DMS79 treated with DMSO at 0.1 percent for 48 hours (cell line): ENCODE results near the gene PARD6G.
A peak's percentile ranks its signal among the peaks of the same experiment; 100 is the strongest.
"Not testable (repeated sequence)": the region's sequence is repeated elsewhere in the genome, so short reads cannot be mapped to it uniquely, and the experiment has no call there.

Experiments used
- DNase-seq: peaks from one replicate; lab custom pipeline; 2025; lab: John Stamatoyannopoulos, UW

Gene PARD6G

DNA sequence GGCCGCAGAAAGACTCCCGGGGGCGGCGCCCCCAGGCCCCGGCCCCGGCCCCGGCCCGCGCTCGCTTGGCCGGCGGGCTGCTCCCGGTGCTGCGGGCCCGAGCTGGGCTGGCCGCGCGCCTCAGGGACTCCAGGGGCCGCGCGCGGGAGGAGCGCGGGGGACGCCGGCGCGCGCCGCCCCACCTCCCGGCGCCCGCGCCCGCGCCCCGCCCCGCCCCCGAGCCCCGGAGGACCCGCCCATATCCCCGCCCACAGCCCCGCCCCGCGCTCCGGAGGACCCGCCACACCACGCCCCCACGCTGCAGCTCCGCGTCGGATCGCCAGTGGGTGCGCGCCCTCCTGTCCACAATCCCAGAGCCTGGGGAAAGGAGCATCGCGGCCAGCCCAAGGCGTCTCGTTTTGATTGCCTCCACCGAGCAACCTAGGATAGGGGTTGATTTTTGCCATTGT is at the start of gene PARD6G:
Gene PARD6G, minus strand, starts transcription at position 122 of the 449 bp plus-strand sequence. CDS start 166 bp downstream, outside the sequence.
- DNase-seq: peak; percentile 54

- DNase-seq: not testable (repeated sequence)
Measured at GRCh38 chr18:80262241-80263033, 15.1 kb upstream of the PARD6G start.

- no peak for DNase-seq
Measured at GRCh38 chr18:80259610-80260009, 12.3 kb upstream of the PARD6G start.

DNA sequence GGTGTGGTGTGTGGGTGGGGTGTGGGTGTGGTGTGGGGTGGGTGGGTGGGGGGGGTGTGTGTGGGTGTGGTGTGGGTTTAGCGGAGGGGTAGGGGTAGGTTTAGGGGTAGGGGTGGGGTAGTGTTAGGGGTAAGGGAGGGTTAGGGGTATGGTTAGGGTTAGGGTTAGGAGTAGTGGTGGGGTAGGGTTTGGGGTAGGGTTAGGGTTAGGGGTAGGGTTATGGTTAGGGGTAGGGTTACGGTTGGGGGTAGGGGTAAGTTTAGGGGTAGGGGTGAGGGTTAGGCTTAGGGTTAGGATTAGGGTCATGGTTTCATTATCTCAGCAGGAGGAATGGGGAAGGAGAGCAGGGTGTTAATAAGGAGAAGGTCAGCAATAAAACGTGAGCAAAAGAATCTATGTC is 11.3 kb upstream of the PARD6G start:
- DNase-seq: no peak

DNA sequence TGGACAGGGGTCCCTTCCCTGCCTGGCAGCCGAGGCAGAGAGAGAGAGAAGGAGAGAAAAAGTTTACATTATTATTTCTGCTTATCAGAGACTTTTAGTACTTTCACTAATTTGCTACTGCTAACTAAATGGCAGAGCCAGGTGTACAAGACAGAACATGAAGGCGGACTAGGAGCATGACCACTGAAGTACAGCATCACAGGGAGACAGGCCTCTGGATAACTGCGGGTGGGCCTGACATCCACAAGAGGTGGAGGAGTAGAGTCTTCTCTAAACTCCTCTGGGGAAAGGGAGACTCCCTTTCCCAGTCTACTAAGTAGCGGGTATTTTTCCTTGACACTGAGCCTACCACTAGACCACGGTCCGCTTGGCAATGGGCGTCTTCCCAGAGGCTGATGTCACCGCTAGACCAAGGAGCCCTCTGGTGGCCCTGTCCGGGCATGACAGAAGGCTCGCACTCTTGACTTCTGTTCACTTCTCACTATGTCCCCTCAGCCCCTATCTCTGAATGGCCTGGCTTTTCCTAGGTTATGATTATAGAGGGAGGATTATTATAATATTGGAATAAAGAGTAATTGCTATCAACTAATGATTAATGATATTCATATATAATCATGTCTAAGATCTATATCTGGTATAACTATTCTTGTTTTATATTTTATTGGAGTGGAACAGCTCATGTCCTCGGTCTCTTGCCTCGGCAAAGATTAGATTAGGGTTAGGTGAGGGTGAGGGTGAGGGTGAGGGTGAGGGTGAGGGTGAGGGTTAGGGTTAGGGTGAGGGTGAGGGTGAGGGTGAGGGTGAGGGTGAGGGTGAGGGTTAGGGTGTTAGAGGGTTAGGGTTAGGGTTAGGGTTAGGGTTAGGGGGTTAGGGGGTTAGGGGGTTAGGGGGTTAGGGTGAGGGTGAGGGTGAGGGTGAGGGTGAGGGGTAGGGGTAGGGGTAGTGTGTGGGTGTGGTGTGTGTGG is 10.5 kb upstream of the PARD6G start:
- DNase-seq: not testable (repeated sequence)

DNA sequence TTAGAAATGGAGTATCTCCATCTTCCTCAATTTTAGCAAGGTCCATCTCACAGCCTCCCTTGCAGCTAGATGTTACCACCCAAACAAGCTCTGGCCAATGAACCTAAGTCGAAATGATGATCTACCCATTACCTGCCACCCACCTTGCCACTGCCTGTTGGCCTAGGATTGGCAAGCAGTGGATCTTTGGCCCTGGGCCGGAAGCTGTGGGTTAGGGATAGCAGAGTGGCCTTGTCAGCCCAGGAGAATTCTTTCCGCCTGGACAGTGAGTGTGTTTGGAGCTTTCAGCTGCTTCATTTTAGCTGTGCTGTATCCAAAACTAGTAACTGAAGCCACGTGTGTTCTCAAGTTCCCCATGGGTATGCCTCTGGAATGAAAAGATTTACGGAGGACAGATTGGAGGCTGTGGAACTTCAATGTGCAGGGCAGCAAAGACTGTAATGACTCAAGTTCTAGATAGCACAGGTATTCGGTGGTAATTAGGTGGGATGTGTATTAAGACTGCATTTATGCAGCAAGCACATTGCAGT is 7.7 kb upstream of the PARD6G start:
- DNase-seq: no peak

GRCh38 chr18:80253871-80254492 is 6.7 kb upstream of the PARD6G start:
- DNase-seq: no peak

DNA sequence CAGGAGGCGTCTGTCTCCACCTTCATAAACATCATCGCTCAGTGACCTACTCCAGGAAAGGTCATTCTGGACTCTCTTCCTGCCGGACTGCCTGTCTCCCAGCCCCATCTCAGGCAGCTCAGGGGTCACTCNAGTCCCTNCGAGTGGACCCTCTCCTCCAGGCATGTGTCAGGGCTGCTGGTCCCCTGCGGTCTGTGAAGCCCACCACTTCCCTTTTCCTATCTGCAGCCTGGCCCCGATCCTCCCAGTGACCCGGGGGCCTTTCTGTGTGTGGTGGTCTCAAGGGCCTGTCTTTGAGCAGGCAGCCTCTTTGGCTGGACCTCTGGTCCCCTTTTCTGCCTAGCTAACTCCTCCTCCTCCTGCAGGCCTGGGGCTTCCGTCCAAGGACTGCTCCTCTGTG is 5.9 kb upstream of the PARD6G start:
- no peak for DNase-seq

- no peak for DNase-seq
Measured at GRCh38 chr18:80252136-80252535, 4.8 kb upstream of the PARD6G start.

DNA sequence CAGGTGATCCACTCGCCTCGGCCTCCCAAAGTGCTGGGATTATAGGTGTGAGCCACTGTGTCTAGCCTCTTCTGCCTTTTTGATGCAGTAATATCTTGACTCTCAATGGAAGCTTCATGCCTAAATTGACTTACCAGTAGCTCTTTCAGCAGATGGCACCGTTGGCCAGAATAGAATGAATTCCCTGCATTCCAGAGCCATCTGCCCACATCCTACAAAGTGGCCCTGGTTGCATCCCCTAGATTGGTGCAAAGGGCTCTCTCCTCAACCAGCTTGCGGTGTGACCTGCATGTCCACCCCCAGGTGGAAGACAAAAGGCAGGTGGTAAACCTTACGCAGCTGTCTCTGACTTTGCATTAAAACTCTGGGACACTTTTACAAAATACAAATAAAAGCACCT is 4.4 kb upstream of the PARD6G start:
- no peak for DNase-seq

DNA sequence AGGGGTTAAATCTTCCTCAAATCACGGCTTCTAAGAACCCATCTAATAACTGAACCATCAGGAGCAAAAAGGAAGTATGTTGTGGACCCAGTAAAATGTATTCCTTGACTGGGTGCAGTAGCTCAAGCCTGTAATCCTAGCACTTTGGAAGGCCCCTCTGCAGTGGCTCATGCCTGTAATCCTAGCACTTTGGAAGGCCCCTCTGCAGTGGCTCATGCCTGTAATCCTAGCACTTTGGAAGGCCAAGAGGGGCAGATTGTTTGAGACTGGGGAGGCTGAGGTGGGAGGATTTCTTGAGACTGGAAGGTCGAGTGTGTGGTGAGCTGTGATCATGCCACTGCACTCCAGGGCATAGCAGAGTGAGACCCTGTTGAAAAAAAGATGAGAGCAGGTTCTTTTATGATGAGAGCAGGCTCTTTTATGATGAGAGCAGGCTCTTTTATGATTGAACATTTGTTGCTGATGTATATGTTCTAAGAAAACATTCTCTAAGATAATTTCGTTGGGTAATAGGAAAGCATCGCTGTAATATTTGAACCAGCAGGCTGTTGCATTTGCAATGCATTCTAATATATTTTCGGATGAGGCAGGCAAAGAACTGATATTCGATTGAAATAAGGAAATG is 3.5 kb upstream of the PARD6G start:
- no peak for DNase-seq

GRCh38 chr18:80249217-80250093 is 2.1 kb upstream of the PARD6G start:
- DNase-seq: no peak

DNA sequence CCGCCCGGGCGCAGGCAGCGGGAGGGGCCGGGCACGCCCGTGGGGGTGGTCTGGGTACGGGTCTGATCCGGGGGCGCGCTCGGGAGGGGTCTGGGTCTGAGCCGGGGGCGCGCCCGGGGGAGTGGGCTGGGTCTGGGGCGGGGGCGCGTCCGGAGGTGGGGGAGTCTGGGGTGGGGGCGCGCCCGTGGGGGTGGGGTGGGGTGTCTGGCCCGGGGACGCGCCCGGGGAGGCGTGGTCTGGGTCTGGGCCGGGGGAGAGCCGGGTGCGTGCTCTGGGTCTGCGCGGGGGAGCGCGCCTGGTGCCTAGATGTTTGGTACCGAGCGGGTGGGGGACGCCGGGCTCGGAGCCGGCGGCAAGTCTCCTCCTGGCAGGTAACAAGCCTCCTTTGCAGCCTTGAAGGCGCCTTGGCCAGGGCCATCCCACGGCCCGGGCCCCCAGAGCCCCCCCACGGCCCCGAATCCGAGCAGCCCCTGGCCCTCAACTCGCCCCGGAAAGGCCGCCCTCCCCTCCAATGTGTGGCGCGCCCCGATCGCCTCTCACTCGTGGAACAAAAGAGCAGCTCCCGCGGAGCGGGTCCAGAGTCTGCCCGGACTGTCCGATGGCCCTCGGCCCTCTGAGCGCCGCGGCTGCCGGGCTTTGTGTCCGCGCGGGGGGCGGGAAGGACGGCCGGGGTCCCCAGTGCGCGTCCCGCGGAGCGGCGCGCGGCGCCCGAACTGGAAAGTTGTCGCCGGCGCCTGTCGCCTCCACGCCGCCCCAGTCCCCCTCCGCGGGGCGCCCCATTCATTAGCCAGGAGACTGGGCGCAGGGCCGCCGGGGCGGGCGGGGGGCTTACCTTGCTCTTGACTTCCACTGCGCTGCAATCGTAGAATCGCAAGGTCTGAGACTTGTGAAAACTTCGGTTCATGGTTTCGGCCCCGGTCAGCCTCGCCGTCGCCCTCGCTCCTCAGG is 595 bp downstream of the PARD6G start:
- peak; percentile 37 for DNase-seq

DNA sequence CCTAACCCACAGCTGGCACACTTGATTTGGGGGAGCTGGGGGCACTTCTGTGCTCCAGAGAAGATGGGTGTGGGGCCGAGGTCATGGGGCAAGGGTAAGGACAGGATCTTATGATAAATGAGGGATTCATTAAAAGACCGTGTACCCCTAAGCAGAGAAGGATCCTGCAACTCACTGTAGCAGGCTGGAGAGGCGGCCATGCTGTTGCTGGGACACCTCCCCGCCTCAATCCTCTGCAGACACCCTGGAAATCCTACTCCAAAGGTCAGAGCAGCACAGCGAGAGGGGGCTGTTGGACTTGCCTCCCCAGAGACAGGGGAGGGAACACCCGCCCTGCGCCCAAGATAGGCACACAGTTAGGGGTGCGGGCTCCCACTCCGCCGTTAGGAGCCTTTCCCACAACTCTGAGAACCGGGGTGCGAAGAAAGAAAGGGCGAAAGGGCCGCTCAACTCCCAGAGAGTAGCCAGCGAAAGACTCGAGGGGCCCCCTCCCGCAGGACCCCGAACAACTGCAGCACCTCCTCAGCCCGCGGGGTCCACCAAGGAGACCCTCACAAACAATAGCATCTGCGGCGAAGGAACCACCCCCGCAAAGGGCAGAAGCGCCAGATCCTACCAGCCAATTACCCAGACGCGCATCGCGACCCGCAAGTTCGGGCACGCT is 1.4 kb downstream of the PARD6G start:
- DNase-seq: peak; percentile 32

DNA sequence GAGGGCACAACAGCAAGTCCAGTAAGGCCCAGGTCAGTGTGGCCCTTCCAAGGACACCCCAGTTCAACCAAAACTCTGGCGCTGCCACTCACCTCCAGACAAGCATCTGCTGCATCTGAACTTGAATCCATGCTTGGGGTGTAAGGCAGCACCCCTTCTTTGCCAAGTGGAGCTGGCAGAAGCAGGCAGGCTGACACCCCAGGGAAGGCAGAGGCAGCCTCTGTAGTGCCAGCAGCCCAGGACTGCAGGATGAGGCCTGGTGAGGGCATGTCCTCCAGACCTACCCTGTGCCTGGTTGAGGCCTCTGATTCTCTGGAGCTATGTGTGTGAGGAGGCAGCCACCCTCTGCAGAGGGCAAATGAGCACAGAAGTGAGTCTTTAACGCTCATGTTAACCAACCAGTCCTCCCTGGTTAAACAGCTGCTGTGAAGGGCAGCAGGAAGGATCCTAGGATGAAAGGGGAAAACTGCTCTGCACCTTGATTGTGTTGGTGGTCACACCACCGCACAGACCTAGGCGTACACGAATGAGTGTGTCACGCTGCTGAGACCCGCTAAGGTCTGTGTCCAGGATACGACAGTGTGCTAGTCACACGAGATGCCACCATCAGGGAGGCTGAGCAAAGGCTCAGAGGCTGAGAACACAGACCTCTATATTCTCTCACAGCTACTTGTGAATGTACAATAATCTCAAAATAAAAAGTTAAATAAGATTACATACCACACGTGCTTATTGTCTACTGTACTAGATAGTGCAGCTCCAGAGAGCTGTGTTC is 2.2 kb downstream of the PARD6G start:
- no peak for DNase-seq

DNA sequence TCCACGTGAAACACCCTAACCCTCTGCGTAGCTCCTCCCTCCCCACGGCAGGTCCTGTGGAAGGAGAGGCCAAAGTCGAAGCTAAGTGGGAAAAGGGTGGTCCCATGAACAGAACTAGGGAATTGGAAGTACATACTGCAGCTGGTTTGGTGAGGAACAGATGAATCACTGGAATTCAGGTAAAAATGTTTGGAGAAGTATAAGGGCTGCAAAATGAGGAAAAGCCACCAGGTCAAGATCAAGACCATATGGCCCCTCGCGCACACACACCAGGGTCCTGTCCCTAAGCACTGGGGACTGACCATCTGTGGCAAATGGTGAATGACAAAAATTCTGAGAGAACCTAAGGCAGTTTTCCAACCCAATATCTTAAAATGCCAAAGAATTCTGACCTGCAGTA is 3.1 kb downstream of the PARD6G start:
- no peak for DNase-seq

GRCh38 chr18:80243204-80243603 is 4.1 kb downstream of the PARD6G start:
- DNase-seq: no peak
